Osteoblast (primary cell): Measurements from ENCODE around the gene FAM124B. TPM values are rescaled to one million over a fixed set of nuclear protein-coding genes. Genes with fewer than 3 reads are reported as not detected.

ENCODE experiments used
- DNase-seq: peaks from one replicate; pipeline ENCODE4 v3.0.0; 2011; ENCODE audit warnings: low spot score, mixed read lengths; ENCODE audit not compliant: insufficient read length; ENCODE audit errors: missing footprints
- H2AFZ ChIP-seq: 2 replicates; pipeline ENCODE4 v1.6.0; 2011; ENCODE audit warnings: mild to moderate bottlenecking, low read length
- H3K27ac ChIP-seq: 2 replicates; pipeline ENCODE4 v1.5.1; 2011; ENCODE audit warnings: mild to moderate bottlenecking, low read depth, low read length, moderate library complexity
- H3K27me3 ChIP-seq: 2 replicates; pipeline ENCODE4 v1.6.0; 2012; ENCODE audit warnings: mild to moderate bottlenecking, control low read depth, inconsistent platforms, low read length, moderate library complexity; ENCODE audit not compliant: insufficient read depth
- H3K36me3 ChIP-seq: 2 replicates; pipeline ENCODE4 v1.5.1; 2011; ENCODE audit warnings: mild to moderate bottlenecking, low read length, control low read depth, moderate library complexity; ENCODE audit not compliant: insufficient read depth
- H3K4me1 ChIP-seq: 2 replicates; pipeline ENCODE4 v1.5.1; 2011; ENCODE audit warnings: mild to moderate bottlenecking, low read length, control low read depth, moderate library complexity; ENCODE audit not compliant: insufficient read depth
- H3K4me2 ChIP-seq: 2 replicates; pipeline ENCODE4 v1.6.0; 2011; ENCODE audit warnings: mild to moderate bottlenecking, low read length; ENCODE audit not compliant: insufficient read depth
- H3K4me3 ChIP-seq: fragments of 200-600 bp; sonication (generic); 3 replicates; pipeline ENCODE4 v1.5.1; 2012; ENCODE audit warnings: mild to moderate bottlenecking, low read length, inconsistent platforms; ENCODE audit not compliant: insufficient read depth
- H3K79me2 ChIP-seq: 2 replicates; pipeline ENCODE4 v1.6.0; 2012; ENCODE audit warnings: mild to moderate bottlenecking, low read length, control low read depth, inconsistent platforms; ENCODE audit not compliant: insufficient read depth
- H3K9me3 ChIP-seq: 2 replicates; pipeline ENCODE4 v1.5.1; 2011; ENCODE audit warnings: low read depth, low read length, control low read depth
- H4K20me1 ChIP-seq: 2 replicates; pipeline ENCODE4 v1.6.0; 2012; ENCODE audit warnings: mild to moderate bottlenecking, low read length, control low read depth; ENCODE audit not compliant: insufficient read depth
- CTCF ChIP-seq: IDR thresholded peaks from 2 replicates; pipeline ENCODE4 v1.5.1; 2011; ENCODE audit warnings: mild to moderate bottlenecking, low read depth, low read length, moderate library complexity; ENCODE audit errors: extremely low read depth
- total RNA-seq: library from RNA; depleted of rRNA; stranded (reverse); fragments of >200 nt; gene quantifications from 2 replicates; pipeline ENCODE4 v1.2.3, GENCODE V29; 2012

Gene FAM124B
- total RNA-seq, 1 donor = not detected

DNA sequence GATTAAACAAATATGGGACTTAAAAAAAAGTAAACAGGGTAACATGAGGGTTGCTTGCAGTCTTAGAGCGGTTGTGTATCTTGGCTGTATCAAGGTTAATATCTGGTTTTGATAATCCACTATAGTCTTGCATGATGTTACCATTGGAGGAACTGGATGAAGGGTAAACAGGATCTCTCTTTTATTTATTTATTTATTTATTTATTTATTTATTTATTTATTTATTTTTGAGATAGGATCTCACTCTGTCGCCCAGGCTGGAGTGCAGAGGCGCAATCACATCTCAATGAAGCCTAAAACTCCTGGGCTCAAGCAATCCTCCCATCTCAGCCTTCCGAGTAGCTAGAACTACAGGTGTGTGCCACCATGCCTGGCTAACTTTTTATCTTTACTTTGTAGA, 42.9 kb upstream of the FAM124B start:
- Histone ChIP-seq H3K4me3 (no peak overlapping the region), H3K36me3 (no peaks in the 10 kb centered on the region), H3K4me1 (no peaks in the 10 kb centered on the region), H3K9me3 (no peaks in the 10 kb centered on the region), H2AFZ (no peak overlapping the region), H3K4me2 (no peak overlapping the region), H3K27me3 (peaks cover 7% of the 10 kb centered on the region), H3K27ac (no peak overlapping the region), H4K20me1 (no peaks in the 10 kb centered on the region), H3K79me2 (no peaks in the 10 kb centered on the region)
- DNase-seq = no peak
- TF ChIP-seq CTCF = no peak

DNA sequence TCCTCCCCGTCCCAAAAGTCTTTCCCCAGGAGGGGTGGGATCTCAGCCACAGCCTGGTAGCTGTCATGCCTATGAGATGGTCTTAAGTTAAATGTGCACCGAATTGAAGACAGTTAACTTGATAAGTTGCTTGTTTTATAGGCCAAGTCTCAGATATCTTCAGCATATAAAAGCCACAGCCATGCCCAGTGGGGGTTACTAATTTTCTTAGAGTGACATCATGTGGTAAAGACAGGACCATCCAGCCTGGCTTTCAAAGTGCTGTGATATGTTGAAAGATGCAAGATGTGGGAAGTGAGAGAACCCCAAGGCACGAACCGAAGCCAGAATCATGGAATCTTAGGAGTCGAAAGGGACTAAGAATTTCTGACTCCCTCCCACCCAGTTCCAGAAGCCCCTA, 42.1 kb upstream of the FAM124B start:
- DNase-seq = no peak
- Histone ChIP-seq H3K27ac (no peak overlapping the region), H3K9me3 (no peaks in the 10 kb centered on the region), H3K79me2 (no peaks in the 10 kb centered on the region), H3K4me2 (no peak overlapping the region), H3K4me1 (no peaks in the 10 kb centered on the region), H3K36me3 (no peaks in the 10 kb centered on the region), H4K20me1 (no peaks in the 10 kb centered on the region), H3K4me3 (no peak overlapping the region), H2AFZ (no peak overlapping the region), H3K27me3 (peaks cover 7% of the 10 kb centered on the region)
- TF ChIP-seq CTCF = no peak

DNA sequence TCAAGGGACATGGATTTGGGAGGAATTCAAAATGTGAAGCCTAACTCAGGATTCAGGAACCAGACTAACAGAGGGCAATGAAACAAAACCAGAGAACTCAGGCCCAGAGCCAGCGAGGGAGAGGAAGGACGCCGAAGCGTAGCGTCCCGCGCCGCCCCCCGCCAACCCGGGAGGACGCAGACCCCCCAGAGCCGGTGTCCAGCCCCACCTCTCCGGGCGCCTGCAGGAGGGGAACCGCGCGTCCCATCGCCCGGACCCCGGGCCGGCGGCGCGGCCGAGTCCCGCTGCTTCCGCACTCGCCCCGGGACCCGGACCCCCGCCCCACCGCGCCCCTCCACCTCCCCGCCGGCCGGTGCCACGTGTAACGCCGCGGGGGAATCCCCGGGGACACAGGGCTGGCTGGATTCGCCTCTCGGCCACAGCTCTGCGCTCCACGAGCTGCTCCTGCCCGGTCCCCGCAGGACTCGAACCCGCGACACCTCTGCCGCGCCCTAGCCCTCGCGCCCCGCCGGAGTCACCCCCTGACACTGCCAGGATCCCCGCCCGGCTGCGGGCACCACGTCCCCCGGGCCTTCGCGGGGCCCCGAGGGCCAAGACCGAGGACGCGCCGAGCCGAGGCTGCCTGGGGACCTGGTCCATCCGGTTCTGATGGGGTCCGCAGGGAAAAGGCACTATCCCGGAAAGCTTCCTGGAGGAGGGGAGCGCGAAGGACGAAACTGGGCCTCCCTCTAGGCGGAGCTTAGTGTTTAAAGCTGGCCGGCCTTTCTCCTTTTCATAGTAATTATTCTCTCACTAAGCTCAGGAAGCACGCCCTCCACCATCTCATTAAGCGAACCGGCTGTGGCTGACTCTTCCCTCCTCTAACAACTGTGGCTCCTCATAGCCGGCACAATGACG, 40.4 kb upstream of the FAM124B start:
- no peaks in the 10 kb centered on the region for H3K9me3 ChIP-seq
- H3K79me2 ChIP-seq = no peaks in the 10 kb centered on the region
- H3K36me3 ChIP-seq = no peaks in the 10 kb centered on the region
- no peaks in the 10 kb centered on the region for H4K20me1 ChIP-seq
- no peaks in the 10 kb centered on the region for H3K4me1 ChIP-seq
- peak overlapping the region; percentile 82 for H3K4me2 ChIP-seq
- peak overlapping the region; percentile 80 for H3K4me3 ChIP-seq
- H3K27me3 ChIP-seq = peaks cover 12% of the 10 kb centered on the region
- no peak for TF ChIP-seq CTCF
- H3K27ac ChIP-seq = no peak overlapping the region
- H2AFZ ChIP-seq = peak overlapping the region; percentile 93
- peak; percentile 86 for DNase-seq

DNA sequence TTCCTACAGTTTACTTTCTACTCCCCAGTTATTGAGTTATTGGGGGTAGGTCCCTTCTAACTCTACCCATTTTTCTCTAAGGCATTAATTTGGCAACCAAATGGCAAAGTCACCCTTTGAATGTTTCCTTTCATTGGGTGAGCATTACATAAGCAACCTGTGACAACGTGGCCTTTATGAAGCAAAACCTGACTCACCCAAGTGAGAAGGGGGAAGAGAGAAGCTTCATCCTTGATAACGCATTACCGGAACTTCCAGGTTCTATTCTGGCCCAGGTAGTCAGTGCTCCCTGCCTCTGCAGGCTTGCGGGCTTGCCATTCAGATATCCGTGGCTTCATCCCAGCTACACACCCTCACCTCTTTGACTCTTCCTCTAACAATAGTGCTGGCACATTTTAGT, 39.1 kb upstream of the FAM124B start:
- no peaks in the 10 kb centered on the region for H3K36me3 ChIP-seq
- H3K4me3 ChIP-seq = no peak overlapping the region
- no peak for TF ChIP-seq CTCF
- no peaks in the 10 kb centered on the region for H3K79me2 ChIP-seq
- H3K9me3 ChIP-seq = no peaks in the 10 kb centered on the region
- H3K27me3 ChIP-seq = peaks cover 12% of the 10 kb centered on the region
- H2AFZ ChIP-seq = no peak overlapping the region
- H3K4me1 ChIP-seq = no peaks in the 10 kb centered on the region
- H4K20me1 ChIP-seq = no peaks in the 10 kb centered on the region
- no peak for DNase-seq
- no peak overlapping the region for H3K27ac ChIP-seq
- H3K4me2 ChIP-seq = no peak overlapping the region
